Measurements from ENCODE around the gene PTTG1IP. TPM values are rescaled to one million over a fixed set of nuclear protein-coding genes. Genes with fewer than 3 reads are reported as not detected.
"Not testable (repeated sequence)": the region's sequence is repeated elsewhere in the genome, so short reads cannot be mapped to it uniquely, and the experiment has no call there.

PTTG1IP gene, protein sequence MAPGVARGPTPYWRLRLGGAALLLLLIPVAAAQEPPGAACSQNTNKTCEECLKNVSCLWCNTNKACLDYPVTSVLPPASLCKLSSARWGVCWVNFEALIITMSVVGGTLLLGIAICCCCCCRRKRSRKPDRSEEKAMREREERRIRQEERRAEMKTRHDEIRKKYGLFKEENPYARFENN
- total RNA-seq = 256 and 343 TPM in 2 replicates

DNA sequence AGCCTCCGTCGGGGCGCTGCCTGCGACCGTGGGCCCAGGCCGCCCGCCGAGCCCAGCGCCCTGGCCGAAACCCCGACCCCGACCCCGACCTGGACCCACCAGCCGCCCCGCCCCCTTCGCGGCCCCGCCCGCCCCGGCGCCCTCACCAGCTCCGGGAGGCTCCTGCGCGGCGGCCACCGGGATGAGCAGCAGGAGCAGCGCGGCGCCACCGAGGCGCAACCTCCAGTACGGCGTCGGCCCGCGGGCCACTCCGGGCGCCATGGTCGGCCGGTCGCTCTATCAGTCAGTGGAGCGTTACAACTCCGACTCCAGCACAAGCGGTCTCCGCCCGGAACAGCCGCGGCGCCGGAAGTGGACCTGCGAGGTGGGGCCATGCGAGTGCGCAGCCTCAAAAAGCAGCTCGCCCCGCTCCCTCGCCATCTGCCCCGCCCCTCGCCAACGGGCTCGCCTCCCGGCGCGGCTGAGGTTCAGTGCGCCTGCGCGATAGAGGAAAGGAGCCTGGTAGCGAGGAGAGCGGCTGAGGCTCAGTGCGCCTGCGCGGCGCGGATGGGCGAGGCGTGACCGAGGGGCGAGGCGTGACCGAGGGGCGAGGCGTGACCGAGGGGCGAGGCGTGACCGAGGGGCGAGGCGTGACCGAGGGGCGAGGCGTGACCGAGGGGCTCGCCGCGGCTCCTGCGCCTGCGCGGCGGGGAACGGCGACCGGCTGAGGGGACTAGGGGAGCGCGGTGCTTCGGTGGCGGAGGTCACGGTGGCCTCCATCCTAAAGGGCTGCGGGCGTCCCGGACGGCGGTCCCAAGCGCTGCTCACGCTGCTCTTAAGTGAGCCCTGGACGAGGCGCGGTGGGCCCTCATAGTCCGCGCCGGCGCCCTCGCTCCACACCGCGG is at the start of gene PTTG1IP:
Gene PTTG1IP, minus strand, starts transcription at position 335 of the 884 bp plus-strand sequence. Its CDS starts 74 bp downstream, at position 261.
- peak; percentile 93 to 97 for DNase-seq (ENCODE audit: low read depth in 2 of 2)

DNA sequence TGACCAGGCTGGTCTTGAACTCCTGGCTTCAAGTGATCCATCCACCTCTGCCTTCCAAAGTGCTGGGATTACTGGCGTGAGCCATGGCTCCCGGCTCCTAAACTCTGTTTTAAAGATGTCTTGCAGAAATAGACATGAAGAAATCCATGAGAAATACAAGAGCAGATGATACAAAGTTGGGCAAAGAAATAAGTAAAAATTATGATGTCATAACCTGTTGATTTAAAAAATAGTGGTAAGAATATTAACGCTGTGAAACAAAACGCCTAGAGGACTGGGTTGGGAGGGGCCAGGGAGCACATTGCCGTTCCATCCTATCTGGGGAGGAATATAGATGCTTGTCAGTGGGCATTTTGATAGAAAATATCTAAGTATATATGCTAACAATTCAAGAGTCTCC is 48.4 kb upstream of the PTTG1IP start:
- no peak for DNase-seq (ENCODE audit: low read depth in 2 of 2)

DNA sequence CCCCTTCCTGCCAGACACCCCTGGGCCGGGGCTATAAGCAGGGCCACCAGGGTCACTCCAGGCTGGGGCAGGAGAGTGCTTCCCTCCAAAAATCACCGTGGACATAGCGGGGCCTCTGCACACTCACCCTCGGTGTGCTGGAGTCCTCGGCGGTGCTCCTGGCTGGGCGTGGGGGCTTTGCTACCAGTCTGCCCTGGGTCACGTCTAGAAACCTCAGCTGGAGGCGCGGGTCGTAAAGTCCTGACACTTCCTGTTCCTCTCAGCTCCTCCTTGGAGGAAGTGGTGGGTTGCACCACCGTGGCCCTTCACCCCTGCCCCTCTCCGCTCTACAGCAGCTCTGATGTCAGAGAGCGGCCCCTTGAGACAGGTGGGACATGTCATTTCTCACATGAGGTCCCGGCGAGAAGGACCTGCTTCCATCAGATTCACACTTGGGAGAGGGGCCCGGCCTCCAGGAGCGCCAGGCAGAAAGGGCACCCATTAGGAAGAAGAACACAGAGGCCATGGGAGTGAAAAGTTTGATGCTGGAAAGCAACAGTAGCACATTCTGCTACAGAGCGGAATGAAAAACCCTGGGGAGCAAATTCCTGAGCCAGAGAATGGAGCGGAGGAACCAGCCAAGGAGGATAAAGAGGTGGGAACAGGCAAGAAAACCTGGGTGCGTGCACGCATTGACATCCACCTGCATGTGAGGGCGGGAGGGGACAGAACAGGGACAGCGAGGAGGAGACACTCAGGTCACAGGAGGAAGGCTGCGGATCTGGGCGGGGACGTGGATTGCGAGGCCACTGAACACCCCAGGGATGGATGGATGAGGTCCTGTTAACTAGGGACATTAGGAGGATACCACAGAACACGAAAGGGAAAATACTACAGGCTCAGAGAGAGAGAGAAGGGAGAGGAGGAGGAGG is 47.5 kb upstream of the PTTG1IP start, which contains the start of gene ITGB2:
Gene ITGB2, minus strand, starts transcription at position 206 of the 911 bp plus-strand sequence. CDS start 10,117 bp downstream, outside the sequence.
- DNase-seq (ENCODE audit: low read depth in 2 of 2) = no peak

DNA sequence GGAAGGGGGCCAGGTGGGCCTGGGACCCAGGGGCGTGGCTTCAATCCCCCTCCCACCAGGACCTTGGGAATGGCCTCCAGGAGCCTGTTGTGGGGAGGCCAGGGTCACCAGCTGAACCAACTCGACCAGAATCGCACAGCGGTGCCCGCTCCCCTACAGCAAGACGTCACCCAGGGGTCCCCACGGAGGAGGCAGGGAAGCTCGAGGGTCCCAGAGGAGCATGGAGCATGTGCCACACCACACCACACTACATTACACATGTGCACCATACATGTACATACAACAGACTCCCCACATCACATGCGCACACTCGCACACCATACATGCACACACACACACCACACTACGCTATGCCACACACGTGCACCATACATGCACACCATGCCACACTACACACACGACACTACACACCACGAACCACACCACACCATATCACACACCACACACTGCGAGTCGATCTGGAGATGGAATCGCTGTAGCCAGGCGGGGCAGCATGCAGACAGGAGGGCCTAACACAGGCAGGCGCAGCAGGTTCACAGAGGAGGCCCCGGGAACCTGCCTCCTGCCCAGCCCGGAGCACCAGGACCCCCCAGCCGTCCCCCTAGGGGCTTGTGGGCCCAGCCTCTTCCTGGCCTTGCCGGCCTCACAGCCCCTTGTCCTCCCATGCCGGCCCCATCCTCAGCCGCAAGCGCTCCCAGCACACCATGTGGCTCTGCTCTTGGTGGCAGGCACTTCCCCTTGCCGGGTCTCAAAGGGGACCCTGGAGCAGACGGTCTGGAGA is 46.6 kb upstream of the PTTG1IP start:
- DNase-seq (ENCODE audit: low read depth in 2 of 2) = no peak

DNA sequence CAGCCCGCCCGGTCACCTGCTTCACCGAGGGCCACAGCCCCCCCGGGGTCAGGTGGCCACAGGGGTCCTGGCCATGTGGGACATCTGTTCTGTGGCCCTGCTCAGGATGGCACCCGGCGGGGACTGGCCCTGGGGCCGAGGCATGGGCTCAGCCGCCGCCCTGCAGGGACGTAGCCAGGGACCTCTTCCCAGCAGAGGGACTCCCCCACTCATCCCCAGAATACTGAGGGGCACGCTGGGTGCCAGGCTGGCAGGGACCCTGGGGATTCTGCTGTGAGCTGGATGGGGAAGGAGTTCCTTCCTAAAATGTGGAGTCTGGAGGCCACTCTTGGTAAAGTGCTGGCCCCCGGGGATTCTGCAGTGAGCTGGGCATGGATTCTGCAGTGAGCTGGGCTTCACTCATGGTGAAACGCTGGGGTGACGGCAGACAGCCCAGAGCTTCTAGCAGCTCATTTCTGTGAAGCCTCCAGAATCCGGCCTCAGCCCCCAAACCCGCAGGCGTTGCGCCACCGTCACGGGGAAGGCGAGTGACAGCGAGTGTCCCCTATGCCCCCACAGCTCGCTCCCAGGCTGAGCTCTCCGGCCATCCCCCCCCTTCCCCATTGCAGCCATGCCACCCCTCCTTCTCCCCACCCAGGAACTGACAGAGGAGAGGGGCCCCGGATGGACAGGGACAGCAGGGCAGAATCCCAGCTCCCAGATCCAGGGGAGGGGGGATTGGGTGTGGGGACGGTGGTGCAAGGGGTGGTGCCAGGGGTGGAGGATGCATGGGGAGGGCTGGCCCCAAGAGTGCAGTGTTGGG is 45.8 kb upstream of the PTTG1IP start:
- DNase-seq (ENCODE audit: low read depth in 2 of 2) = no peak

DNA sequence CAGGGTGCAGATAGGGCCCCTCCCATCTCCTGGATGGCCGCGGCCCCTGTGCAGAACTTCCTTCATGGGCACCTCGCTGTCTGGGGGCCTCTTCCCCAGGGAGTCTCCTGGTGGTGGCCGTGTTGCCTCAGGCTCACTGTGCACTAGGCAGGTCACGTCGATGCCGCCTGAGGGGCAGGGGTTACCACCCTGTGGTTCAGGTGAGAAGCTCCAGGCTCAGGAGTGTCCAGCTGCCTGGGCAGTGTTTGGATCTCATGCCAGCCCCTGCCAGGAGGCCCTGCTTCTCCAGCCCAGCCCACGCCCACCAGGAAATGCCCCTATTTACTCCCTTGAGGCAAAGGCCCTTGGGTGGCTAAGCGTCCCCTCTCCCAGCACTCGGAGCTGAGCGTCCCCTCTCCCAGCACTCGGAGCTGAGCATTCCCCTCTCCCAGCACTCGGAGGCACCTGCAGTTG is 45.1 kb upstream of the PTTG1IP start:
- no peak for DNase-seq (ENCODE audit: low read depth in 2 of 2)

DNA sequence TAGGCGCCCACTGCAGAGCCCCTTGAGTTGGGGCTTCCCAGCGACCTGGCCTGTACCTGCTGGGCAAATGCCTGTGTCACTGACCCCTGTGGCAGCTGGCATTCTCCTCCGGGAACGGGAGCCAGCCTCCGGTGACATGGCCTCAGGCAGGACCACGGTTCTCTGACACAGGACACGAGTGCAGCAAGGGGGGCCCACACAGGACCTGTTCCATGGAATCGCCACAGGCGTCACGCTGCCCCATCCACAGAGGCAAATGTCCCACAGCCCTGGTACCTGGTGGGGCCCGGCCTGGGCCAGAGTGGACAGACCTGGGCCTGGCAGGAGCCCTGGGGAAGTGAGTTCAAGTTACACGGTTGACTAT is 44.6 kb upstream of the PTTG1IP start:
- DNase-seq (ENCODE audit: low read depth in 2 of 2) = no peak

DNA sequence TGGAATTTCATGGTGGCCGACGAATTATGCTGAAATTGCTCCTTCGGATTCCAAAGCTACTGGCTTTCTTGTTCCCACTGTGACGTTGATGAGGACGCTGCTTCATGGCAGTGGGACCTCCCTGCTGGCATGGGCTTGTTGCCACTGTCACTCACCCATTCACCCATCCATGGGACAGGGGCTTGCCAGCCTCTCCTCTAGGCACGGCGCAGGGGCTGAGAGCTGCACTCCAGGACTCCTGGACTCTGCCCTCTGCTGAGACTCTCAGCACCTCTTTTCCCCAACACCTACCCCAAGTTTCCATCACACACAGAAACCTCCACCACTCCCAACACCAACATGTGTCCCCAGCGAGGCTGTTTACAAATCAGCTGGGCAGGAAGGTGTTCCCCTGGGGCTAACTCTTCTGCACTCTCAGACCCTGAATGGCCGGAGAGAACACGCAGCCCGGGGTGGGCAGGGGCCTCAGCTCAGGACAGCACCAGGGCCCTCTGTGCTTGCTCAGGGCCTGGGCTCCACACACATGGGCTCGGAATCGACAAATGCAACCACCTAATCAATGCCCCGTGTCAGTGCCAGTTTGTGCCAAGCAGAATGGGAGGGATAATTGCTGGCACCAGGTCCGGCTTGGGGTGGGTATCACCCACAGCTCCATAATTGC is 44.1 kb upstream of the PTTG1IP start:
- DNase-seq (ENCODE audit: low read depth in 2 of 2) = no peak

DNA sequence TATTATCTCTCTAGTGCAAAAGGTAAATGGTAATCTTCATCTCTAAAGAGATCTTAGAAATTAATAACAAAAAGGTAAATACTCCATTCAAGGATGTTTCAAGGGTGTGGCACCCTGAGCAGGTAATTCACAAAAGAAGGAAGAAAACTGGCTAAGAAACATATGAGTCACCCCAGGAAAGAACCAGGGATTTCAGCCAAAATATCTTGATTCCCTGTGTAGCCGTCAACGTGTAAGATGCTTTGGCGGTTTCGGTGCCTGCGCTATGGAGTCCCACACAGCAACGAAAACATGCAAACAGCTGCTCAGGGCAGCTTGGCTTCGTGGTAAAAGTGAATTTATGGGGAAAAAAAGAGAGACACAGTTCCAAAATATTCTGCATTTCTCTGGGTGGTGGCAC is 43.5 kb upstream of the PTTG1IP start:
- DNase-seq (ENCODE audit: low read depth in 2 of 2) = no peak

DNA sequence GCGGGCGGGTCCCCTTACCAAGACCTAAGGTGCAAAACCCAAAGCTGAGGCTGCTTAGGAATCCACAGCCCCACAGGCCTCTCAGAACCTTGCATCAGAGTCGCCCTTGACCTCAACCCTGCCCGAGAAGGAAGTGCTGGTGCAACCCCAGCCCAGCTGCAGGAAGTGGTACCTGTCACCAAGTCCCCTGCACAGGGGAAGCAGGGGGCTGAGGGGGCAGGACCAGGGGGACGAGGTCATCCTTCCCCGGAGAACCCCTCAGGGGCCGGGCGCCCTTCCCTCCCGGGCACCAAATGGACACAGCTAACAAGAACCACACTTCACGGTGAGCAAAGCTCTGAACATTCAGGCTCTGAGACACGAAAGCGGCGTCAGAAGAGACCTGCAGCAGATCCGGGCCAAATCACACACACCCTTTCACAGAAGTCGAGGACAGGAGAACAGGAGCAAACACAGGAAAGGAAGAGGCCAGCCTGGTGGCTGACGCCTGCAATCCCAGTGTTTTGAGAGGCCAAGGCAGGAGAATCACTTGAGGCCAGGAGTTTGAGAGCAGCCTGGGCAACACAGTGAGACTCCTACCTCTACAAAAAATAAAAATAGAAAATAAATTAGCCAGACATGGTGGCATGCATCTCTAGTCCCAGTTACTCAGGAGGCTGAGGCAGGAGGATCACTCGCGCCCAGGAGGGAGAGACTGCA is 40.8 kb upstream of the PTTG1IP start:
- DNase-seq (ENCODE audit: low read depth in 2 of 2) = no peak

DNA sequence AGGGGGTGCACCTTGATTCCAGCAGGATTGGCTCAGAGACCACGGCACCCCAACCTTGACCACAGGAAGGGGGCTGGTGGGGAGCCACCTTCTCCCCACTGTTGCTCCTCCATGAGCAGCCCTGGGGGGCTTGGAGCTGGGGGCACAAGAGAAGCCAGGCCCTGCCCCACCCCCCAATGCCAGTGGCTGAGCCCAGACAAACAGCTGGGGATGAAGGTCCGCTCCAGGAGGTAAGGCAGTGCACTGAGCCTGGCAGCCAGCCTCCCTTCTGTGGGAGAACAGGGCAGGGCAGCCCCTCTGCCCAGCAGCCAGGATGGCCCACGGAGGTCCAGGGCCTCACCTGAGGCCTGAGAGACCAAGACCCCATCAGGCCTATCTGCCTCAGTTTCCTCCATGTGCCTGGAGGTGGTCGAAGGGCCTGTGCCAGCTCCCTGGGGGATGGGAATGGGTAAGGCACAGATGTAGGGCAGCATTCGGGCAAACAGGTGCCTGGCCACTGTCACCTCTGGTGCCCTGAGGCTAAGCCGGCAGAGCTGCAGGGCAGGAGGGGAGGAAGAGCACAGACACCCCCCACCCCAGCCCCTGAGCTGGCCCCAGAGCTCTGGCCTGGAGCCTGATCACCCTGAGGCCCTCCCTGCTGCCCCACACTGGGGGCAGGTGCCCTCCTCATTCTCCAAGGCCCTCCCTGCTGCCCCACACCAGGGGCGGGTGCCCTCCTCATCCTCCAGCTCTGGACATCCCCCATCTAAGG is 40.1 kb upstream of the PTTG1IP start:
- no peak for DNase-seq (ENCODE audit: low read depth in 2 of 2)

DNA sequence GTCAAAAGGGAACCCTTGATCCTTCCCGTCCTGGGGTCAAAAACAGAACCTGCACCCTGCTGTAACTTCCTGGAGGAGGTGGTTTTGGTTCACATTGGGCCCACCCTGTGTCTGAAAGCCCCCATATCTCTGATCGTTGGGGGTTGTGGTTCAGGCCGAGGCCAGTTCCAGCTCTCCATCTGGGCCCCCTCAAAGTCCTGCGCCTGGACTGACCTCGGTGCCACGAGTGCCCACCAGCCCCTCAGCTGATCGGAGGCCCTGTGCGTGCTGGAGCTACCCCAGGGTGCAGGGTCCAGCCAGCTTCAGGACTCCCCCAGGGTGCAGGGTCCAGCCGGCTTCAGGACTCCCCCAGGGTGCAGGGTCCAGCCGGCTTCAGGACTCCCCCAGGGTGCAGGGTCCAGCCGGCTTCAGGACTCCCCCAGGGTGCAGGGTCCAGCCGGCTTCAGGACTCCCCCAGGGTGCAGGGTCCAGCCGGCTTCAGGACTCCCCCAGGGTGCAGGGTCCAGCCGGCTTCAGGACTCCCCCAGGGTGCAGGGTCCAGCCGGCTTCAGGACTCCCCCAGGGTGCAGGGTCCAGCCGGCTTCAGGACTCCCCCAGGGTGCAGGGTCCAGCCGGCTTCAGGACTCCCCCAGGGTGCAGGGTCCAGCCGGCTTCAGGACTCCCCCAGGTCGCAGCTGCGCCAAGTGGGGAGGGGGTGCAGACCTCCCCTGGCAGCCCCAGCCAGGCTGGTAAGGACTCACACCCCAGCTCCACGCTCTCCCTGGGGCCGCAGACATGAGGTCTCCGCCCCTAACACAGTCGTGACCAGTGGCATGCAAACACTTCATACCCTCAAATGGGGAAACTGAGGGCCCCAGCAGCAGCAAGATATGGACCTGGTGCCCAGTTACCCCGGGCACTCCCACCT is 39.3 kb upstream of the PTTG1IP start:
- not testable (repeated sequence) for DNase-seq (ENCODE audit: low read depth in 2 of 2)

DNA sequence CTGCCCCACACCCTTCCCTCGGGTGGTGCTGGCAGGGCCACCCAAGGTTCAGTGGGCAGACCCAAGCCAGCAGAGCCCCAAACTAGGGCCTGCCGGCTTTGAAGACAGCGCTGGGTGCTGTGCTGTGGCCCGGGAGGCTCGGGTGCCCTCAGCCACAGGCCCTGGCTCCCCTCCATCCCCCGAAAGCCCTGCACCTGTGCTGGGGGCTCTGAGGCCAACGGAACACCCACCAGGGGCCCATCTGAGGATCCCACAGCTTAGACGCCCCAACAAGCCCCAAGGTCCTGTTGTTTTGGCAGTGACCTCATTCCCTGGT is 38.6 kb upstream of the PTTG1IP start:
- no peak for DNase-seq (ENCODE audit: low read depth in 2 of 2)

DNA sequence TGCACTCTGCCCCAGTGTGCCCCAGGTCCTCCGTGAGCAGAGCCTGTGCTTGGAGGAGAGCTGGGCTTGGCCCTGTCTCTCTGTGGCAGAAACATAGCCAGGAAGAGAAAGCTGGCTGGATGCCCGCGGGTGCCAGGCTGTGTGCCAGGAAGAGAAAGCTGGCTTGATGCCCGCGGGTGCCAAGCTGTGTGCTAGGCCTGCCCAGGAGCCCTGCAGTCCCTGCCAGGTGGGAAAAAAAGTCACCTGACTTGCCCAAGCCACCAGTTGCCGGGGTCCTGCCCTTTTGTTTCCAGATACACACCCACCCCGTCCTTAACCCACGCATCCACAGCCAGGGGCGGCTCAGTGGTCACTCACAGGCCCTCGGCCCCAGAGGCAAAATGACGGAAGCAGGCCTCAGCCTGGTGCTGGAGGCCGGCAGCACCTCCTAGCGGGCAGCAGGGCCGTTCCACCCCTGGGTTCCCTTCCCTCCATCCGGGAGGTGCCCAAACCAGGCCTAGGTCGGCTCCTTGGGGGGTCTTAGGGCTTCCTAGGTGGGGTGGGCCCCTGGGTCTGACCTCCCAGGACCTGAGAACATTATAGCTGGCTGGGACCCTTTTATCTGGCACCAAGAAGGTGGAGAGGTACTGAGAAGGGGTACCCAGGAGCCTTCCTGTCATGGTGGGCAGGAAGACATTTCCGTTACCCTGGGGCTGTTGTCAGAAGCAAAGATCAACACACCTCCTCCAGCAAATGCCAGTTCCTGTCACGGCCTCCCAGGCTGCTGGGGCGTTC is 38.1 kb upstream of the PTTG1IP start:
- peak; percentile 55 to 72 for DNase-seq (ENCODE audit: low read depth in 2 of 2)

DNA sequence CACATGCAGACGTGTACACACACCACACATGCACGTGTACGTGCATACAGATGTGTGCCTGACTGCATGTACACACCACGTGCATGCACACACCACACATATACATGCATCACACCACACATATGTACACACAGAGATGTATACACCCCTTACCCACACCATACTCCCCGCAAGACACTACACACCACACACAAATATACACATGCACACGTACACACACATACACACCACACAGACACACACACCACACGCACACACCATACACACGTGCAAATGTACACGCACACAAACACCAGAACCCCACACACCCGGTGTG is 37.5 kb upstream of the PTTG1IP start:
- DNase-seq (ENCODE audit: low read depth in 2 of 2) = no peak

DNA sequence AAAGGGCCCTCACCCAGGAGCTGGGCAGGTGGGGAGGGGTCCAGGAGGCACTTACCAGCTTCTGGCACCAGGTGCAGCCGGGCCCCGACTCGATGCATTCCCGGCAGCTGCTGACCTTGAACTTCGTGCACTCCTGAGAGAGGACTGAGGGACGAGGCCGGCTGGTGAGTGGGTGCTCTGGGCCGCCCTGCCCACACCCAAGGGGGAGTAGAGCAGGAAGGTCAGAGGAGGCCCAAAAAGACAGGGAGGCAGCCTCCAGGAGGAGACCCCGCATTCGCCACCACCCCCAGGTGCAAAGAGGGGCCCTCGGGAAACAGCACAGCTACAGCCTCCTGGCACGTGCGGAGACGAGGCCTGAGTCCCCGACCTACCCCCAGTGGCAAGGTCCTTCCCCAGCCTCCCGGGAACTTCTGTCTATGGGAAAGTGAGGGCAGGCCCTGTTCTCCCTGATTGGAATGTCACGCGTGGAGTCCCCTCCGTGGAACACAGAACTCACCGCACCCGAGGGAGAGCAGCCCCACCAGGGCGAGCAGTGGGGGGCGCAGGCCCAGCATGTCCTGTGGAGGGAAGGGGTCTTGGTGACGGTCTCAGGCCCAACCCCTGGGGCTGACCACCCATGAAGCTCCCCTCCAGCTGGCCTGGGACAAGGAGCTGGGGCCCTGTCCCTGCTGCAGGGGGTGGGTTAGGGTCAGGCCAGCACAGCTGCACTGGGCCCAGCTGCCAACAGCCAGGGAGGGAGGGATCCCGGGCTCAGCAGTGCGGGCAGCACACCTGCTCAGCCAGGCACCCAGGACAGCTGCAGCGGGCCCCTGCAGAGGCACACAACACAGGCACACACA is 37.0 kb upstream of the PTTG1IP start:
- DNase-seq (ENCODE audit: low read depth in 2 of 2) = no peak

All from dermis microvascular lymphatic vessel endothelial cell (primary cell).